IMR-90 (cell line): ENCODE results near the gene HIVEP1. TPM values are rescaled to one million over a fixed set of nuclear protein-coding genes. Genes with fewer than 3 reads are reported as not detected.

Experiments used
- ATAC-seq: fragments of 200-7000 bp; cut with Tn5 transposase; 2 replicates; pipeline ENCODE4 v1.9.1; 2020; ENCODE audit warnings: low read depth, mild to moderate bottlenecking, moderate library complexity
- BruUV-seq: library from RNA; stranded (reverse); fragments of 400-500 nt; replicated peaks from 2 replicates; lab custom pipeline; 2021; lab: Mats Ljungman, UMichigan
- CTCF ChIA-PET: fragments of 300-600 bp; formaldehyde crosslinking; extraction: SDS; loops from one replicate; lab custom pipeline; 2021; ENCODE audit warnings: antibody characterized with exemption; lab: Yijun Ruan, JAX
- POLR2A ChIA-PET: fragments of 300-600 bp; sonication (Branson Sonifier 250); formaldehyde crosslinking; loops from one replicate; lab custom pipeline; 2022; ENCODE audit warnings: antibody characterized with exemption; ENCODE audit not compliant: unreplicated experiment; lab: Charles Lee
- DNase-seq: peaks from one replicate; pipeline ENCODE4 v3.0.0; 2013
- H2AFZ ChIP-seq: replicated peaks from 2 replicates; pipeline ENCODE3; 2013; ENCODE audit warnings: low read length, mild to moderate bottlenecking; ENCODE audit not compliant: poor library complexity
- H2AK5ac ChIP-seq: 2 replicates; pipeline ENCODE4 v1.6.1; 2013; ENCODE audit warnings: low read depth, low read length, inconsistent platforms
- H2AK9ac ChIP-seq: replicated peaks from 2 replicates; pipeline ENCODE3; 2013; ENCODE audit warnings: mild to moderate bottlenecking, low read depth, low read length, moderate library complexity; ENCODE audit not compliant: poor library complexity
- H2BK120ac ChIP-seq: 2 replicates; pipeline ENCODE4 v1.6.1; 2013; ENCODE audit warnings: low read depth, low read length, inconsistent platforms
- H2BK15ac ChIP-seq: 3 replicates; pipeline ENCODE4 v1.6.1; 2013; ENCODE audit warnings: low read depth, low read length, inconsistent platforms
- H2BK20ac ChIP-seq: 2 replicates; pipeline ENCODE4 v1.6.1; 2013; ENCODE audit warnings: low read depth, mild to moderate bottlenecking, inconsistent platforms, low read length, moderate library complexity
- H2BK5ac ChIP-seq: 2 replicates; pipeline ENCODE4 v1.6.1; 2013; ENCODE audit warnings: mild to moderate bottlenecking, low read depth, low read length, inconsistent platforms; ENCODE audit not compliant: poor library complexity, severe bottlenecking
- H3K14ac ChIP-seq: replicated peaks from 2 replicates; pipeline ENCODE4 v1.6.1; 2013; ENCODE audit warnings: low read depth, low read length, inconsistent platforms
- H3K18ac ChIP-seq: 2 replicates; pipeline ENCODE4 v1.6.1; 2013; ENCODE audit warnings: low read depth, low read length, control low read depth
- H3K23ac ChIP-seq: 2 replicates; pipeline ENCODE4 v1.6.1; 2013; ENCODE audit warnings: low read depth, low read length, inconsistent platforms
- H3K27ac ChIP-seq: 2 replicates; pipeline ENCODE4 v1.5.1; 2013; ENCODE audit warnings: mild to moderate bottlenecking, control low read depth, low read length; ENCODE audit not compliant: insufficient read depth
- H3K27me3 ChIP-seq: 2 replicates; pipeline ENCODE4 v1.6.1; 2013; ENCODE audit warnings: low read length; ENCODE audit not compliant: control insufficient read depth, insufficient read depth
- H3K36me3 ChIP-seq: 2 replicates; pipeline ENCODE4 v1.6.1; 2013; ENCODE audit warnings: low read length, mixed read lengths; ENCODE audit not compliant: control insufficient read depth, insufficient read depth
- H3K4ac ChIP-seq: 2 replicates; pipeline ENCODE4 v1.6.1; 2013; ENCODE audit warnings: low read depth, low read length, inconsistent platforms
- H3K4me1 ChIP-seq: 2 replicates; pipeline ENCODE4 v1.6.1; 2013; ENCODE audit warnings: low read length, mixed read lengths; ENCODE audit not compliant: control insufficient read depth, insufficient read depth
- H3K4me2 ChIP-seq: 2 replicates; pipeline ENCODE4 v1.6.1; 2013; ENCODE audit warnings: low read depth, mild to moderate bottlenecking, control low read depth, low read length, moderate library complexity
- H3K4me3 ChIP-seq: 2 replicates; pipeline ENCODE4 v1.5.1; 2013; ENCODE audit warnings: low read depth, mild to moderate bottlenecking, control low read depth, low read length, moderate library complexity; ENCODE audit not compliant: insufficient read depth
- H3K56ac ChIP-seq: 2 replicates; pipeline ENCODE4 v1.6.1; 2013; ENCODE audit warnings: low read length, inconsistent platforms; ENCODE audit not compliant: insufficient read depth; ENCODE audit errors: extremely low read depth
- H3K79me1 ChIP-seq, 2 experiments: 2 replicates each; pipeline ENCODE4 v1.6.1; 2013; ENCODE audit warnings: low read length in 2 of 2, inconsistent platforms in 1 of 2, low read depth in 1 of 2
- H3K9ac ChIP-seq: 2 replicates; pipeline ENCODE4 v1.6.1; 2013; ENCODE audit warnings: low read depth, low read length, control low read depth
- H3K9me1 ChIP-seq: 2 replicates; pipeline ENCODE4 v1.6.1; 2013; ENCODE audit warnings: low read length, inconsistent platforms; ENCODE audit not compliant: insufficient read depth
- H3K9me3 ChIP-seq: 2 replicates; pipeline ENCODE4 v1.6.1; 2013; ENCODE audit warnings: low read length; ENCODE audit not compliant: control insufficient read depth, insufficient read depth
- H4K20me1 ChIP-seq: 2 replicates; pipeline ENCODE4 v1.6.1; 2013; ENCODE audit warnings: low read length, inconsistent platforms; ENCODE audit not compliant: insufficient read depth
- H4K5ac ChIP-seq: 2 replicates; pipeline ENCODE4 v1.6.1; 2013; ENCODE audit warnings: mild to moderate bottlenecking, low read depth, low read length, control low read depth
- H4K8ac ChIP-seq, 2 experiments: 2 replicates each; pipeline ENCODE4 v1.6.1; 2013; ENCODE audit warnings: low read depth in 2 of 2, low read length in 2 of 2, control low read depth in 1 of 2, inconsistent platforms in 1 of 2
- H4K91ac ChIP-seq: 2 replicates; pipeline ENCODE4 v1.6.1; 2013; ENCODE audit warnings: low read depth, low read length, inconsistent platforms; ENCODE audit not compliant: insufficient read depth
- BHLHE40 ChIP-seq: fragments of 150-350 bp; IDR thresholded peaks from 2 replicates; pipeline ENCODE4 v1.6.1; 2016; ENCODE audit warnings: mild to moderate bottlenecking, low read depth, low read length
- CEBPB ChIP-seq: IDR thresholded peaks from 2 replicates; pipeline ENCODE4 v1.6.1; 2012; ENCODE audit warnings: low read depth, low read length, improper control_type of control experiment
- CHD1 ChIP-seq: IDR thresholded peaks from 2 replicates; pipeline ENCODE4 v1.6.1; 2012; ENCODE audit warnings: low read depth, low read length, improper control_type of control experiment
- CTCF ChIP-seq: conservative IDR thresholded peaks from 2 replicates; pipeline ENCODE4 v1.5.1; 2012; ENCODE audit warnings: mild to moderate bottlenecking, low read depth, low read length, improper control_type of control experiment
- ELK1 ChIP-seq: fragments of 150-350 bp; IDR thresholded peaks from 2 replicates; pipeline ENCODE4 v1.6.1; 2016; ENCODE audit warnings: low read depth, mild to moderate bottlenecking, low read length, moderate library complexity, borderline replicate concordance
- FOS ChIP-seq: fragments of 150-350 bp; IDR thresholded peaks from 2 replicates; pipeline ENCODE4 v1.6.1; 2016; ENCODE audit warnings: low read depth, low read length
- MAFK ChIP-seq: IDR thresholded peaks from 2 replicates; pipeline ENCODE4 v1.6.1; 2012; ENCODE audit warnings: low read depth, low read length, improper control_type of control experiment
- MAZ ChIP-seq: IDR thresholded peaks from 2 replicates; pipeline ENCODE4 v1.6.1; 2012; ENCODE audit warnings: low read depth, mild to moderate bottlenecking, low read length, improper control_type of control experiment, moderate library complexity, borderline replicate concordance
- MXI1 ChIP-seq: IDR thresholded peaks from 2 replicates; pipeline ENCODE4 v1.6.1; 2012; ENCODE audit warnings: low read depth, mild to moderate bottlenecking, low read length, moderate library complexity, borderline replicate concordance
- NFE2L2 ChIP-seq: fragments of 150-350 bp; IDR thresholded peaks from 2 replicates; pipeline ENCODE4 v1.6.1; 2016; ENCODE audit warnings: low read depth, mild to moderate bottlenecking, low read length
- POLR2A ChIP-seq: IDR thresholded peaks from 2 replicates; pipeline ENCODE4 v1.6.1; 2012; ENCODE audit warnings: mild to moderate bottlenecking, low read depth, low read length
- RAD21 ChIP-seq: IDR thresholded peaks from 2 replicates; pipeline ENCODE4 v1.6.1; 2012; ENCODE audit warnings: low read length, improper control_type of control experiment
- RCOR1 ChIP-seq: IDR thresholded peaks from 2 replicates; pipeline ENCODE4 v1.6.1; 2012; ENCODE audit warnings: mild to moderate bottlenecking, low read length, improper control_type of control experiment; ENCODE audit not compliant: insufficient replicate concordance
- RFX5 ChIP-seq: IDR thresholded peaks from 2 replicates; pipeline ENCODE4 v1.8.0; 2012; ENCODE audit warnings: low read depth, mild to moderate bottlenecking, low read length, moderate library complexity
- SMC3 ChIP-seq: fragments of 150-350 bp; IDR thresholded peaks from 2 replicates; pipeline ENCODE4 v1.6.1; 2016; ENCODE audit warnings: low read depth, mild to moderate bottlenecking, antibody characterized with exemption, low read length, moderate library complexity
- USF2 ChIP-seq: fragments of 150-350 bp; IDR thresholded peaks from 2 replicates; pipeline ENCODE4 v1.6.1; 2017; ENCODE audit warnings: mild to moderate bottlenecking, antibody characterized with exemption, low read length, low read depth
- WGBS, 2 experiments: methylation state at CpG; one replicate each; pipeline versions ENCODE4 v1.1.5 to v1.1.7; 2013; ENCODE audit warnings: missing lambda C conversion rate in 2 of 2; ENCODE audit not compliant: insufficient read length in 1 of 2; ENCODE audit errors: extremely low coverage in 2 of 2; 5-methylcytosine and 5-hydroxymethylcytosine counted together
- dilution Hi-C: fragments of 300-500 bp; cut with HindIII; formaldehyde crosslinking; loops from one replicate; pipeline ENCODE4 v1.14.3; 2018; ENCODE audit warnings: low sequenced_read_pairs; ENCODE audit not compliant: unreplicated experiment
- in situ Hi-C: fragments of 300-500 bp; cut with MboI; formaldehyde crosslinking; loops from 3 replicates; pipeline ENCODE4 v1.14.3; 2019; ENCODE audit warnings: low sequenced_read_pairs, inconsistent platforms, mixed read lengths
- intact Hi-C: fragments of 100-400 bp; cut with micrococcal nuclease; formaldehyde crosslinking; loops from 2 replicates; pipeline ENCODE4 v1.10.0; 2022
- polyA plus RNA-seq, 3 experiments: library from polyadenylated mRNA; depleted of rRNA; stranded (reverse); fragments of >200 nt; gene quantifications; 2 replicates each; pipeline ENCODE4 v1.2.3, GENCODE V29; 2012; ENCODE audit warnings: low replicate concordance in 1 of 3
- total RNA-seq: library from RNA; depleted of rRNA; stranded (reverse); fragments of >200 nt; gene quantifications from 2 replicates; pipeline ENCODE4 v1.2.3, GENCODE V29; 2012

Gene HIVEP1
- total and polyA plus RNA-seq, 2 of the 4 experiments (the other 2 are of a cell fraction), result 13.0 to 17.2 TPM

- Histone ChIP-seq H2AK5ac (no peak overlapping the region), H3K9me1 (peaks cover 15% of the 10 kb centered on the region; the same call in 1 of the 2 replicates), H2BK15ac (no peak overlapping the region), H4K91ac (no peak overlapping the region), H3K4me2 (no peak overlapping the region), H2BK120ac (no peak overlapping the region), H2BK5ac (no peak overlapping the region), H2BK20ac (no peak overlapping the region), H4K5ac (no peak overlapping the region), H3K4me3 (no peak overlapping the region), H3K9me3 (no peaks in the 10 kb centered on the region), H3K14ac (no peak overlapping the region), H2AFZ (no peak overlapping the region), H3K18ac (no peak overlapping the region), H3K4ac (no peak overlapping the region), H3K23ac (no peak overlapping the region), H4K20me1 (peaks cover 8% of the 10 kb centered on the region; the same call in 1 of the 2 replicates), H3K27ac (no peak overlapping the region), H2AK9ac (no peak overlapping the region), H4K8ac (no peak overlapping the region), H3K27me3 (no peaks in the 10 kb centered on the region), H3K9ac (no peak overlapping the region), H3K4me1 (peaks cover 16% of the 10 kb centered on the region), H3K79me1 (peaks cover 34 to 60% of the 10 kb centered on the region in 2 experiments), H3K56ac (no peak overlapping the region), H3K36me3 (peaks cover 4% of the 10 kb centered on the region; the same call in 1 of the 2 replicates)
- DNase-seq, result no peak
- intact Hi-C loops (no loop called here), dilution Hi-C loops (no loop called here), in situ Hi-C loops (no loop called here)
- POLR2A ChIA-PET, result no interaction called here
- no TSS peak for BruUV-seq
- no peak for ATAC-seq
- no CpG with 5 or more reads among the region's 4 CpGs for WGBS, 2 experiments
- CTCF ChIA-PET, result no interaction called here
- TF ChIP-seq BHLHE40 (no peak), USF2 (no peak), CHD1 (no peak), MAFK (no peak), MXI1 (no peak), FOS (no peak), SMC3 (no peak), NFE2L2 (no peak), ELK1 (no peak), CTCF (no peak), RFX5 (no peak), CEBPB (no peak), POLR2A (no peak), MAZ (no peak), RCOR1 (no peak), RAD21 (no peak)
Measured at GRCh38 chr6:12029979-12030737, 18.0 kb downstream of the HIVEP1 start.
